ENCODE results near the gene GATA1. TPM values are rescaled to one million over a fixed set of nuclear protein-coding genes. Genes with fewer than 3 reads are reported as not detected.

GATA1 gene
- total RNA-seq, 6 experiments from 2014 or later, result not detected

GRCh38 chrX:48835524-48836329 lies 49.3 kb downstream of the GATA1 start, which contains the start of gene PCSK1N:
Gene PCSK1N, minus strand, starts transcription at chrX:48835610. Its CDS starts 78 bp downstream, at chrX:48835532.
- H3K27ac Mint-ChIP-seq, result no peak within 1 kb of the TSS

GRCh38 chrX:48839686-48840085 lies 53.3 kb downstream of the GATA1 start:
- TF ChIP-seq CTCF (IDR thresholded peaks at IDR 0.05), result no peak
- DNase-seq, result no peak
- no peaks in the 10 kb centered on the region for H3K36me3 Mint-ChIP-seq (ENCODE audit: low read depth)
- no peak overlapping the region for H3K4me3 Mint-ChIP-seq
- H3K9me3 Mint-ChIP-seq, result no peaks in the 10 kb centered on the region
- H3K27me3 Mint-ChIP-seq (ENCODE audit: insufficient read depth), result peaks cover 8% of the 10 kb centered on the region; the same call in 1 of the 2 replicates
- no peaks in the 10 kb centered on the region; the same call in 1 of the 2 replicates for H3K4me1 Mint-ChIP-seq (ENCODE audit: low read depth)
- no peak overlapping the region for H3K27ac Mint-ChIP-seq

More at GRCh38 chrX:48835524-48836329, 49.3 kb downstream of the GATA1 start, which contains the start of gene PCSK1N:
- Mint-ChIP-seq H3K4me1 (ENCODE audit: low read depth) (no peaks in the 10 kb centered on the region; the same call in 1 of the 2 replicates), H3K27me3 (ENCODE audit: insufficient read depth) (peaks cover 31% of the 10 kb centered on the region), H3K9me3 (no peaks in the 10 kb centered on the region), H3K4me3 (no peak within 1 kb of the TSS; the same call in 1 of the 2 replicates), H3K36me3 (ENCODE audit: low read depth) (no peaks in the 10 kb centered on the region)
- no peak for DNase-seq
- TF ChIP-seq CTCF (IDR thresholded peaks at IDR 0.05), result no peak

Other genes starting within 250 kb of the GATA1 start
- gene TBC1D25, start 246.9 kb upstream of the GATA1 start, total RNA-seq (2021; fragmentation: NEBNext Ultra II Directional; extraction: Animal tissue kit (Norgen Biotek cat#: 25700)), result 10 to 100 TPM; 13.0 to 15.3 (median 13.8) TPM
- gene RBM3, start 212.1 kb upstream of the GATA1 start, total RNA-seq (2021; fragmentation: NEBNext Ultra II Directional; extraction: Animal tissue kit (Norgen Biotek cat#: 25700)), result 100 to 1,000 TPM; 151 to 471 (median 406) TPM
- gene WDR13, start 189.1 kb upstream of the GATA1 start, total RNA-seq (2021; fragmentation: NEBNext Ultra II Directional; extraction: Animal tissue kit (Norgen Biotek cat#: 25700)), result 10 to 100 TPM; 64.3 to 87.2 (median 71.8) TPM
- gene WAS, start 102.8 kb upstream of the GATA1 start, total RNA-seq (2021; fragmentation: NEBNext Ultra II Directional; extraction: Animal tissue kit (Norgen Biotek cat#: 25700)), result under 1 TPM in 1 of 6 experiments, not detected in 5; 0.69 TPM
- 10 to 100 TPM in 4 of 6 experiments, 1 to 10 TPM in 2; 6.9 to 12.0 (median 11.4) TPM for gene SUV39H1, start 89.9 kb upstream of the GATA1 start, total RNA-seq (2021; fragmentation: NEBNext Ultra II Directional; extraction: Animal tissue kit (Norgen Biotek cat#: 25700))
- gene GLOD5, start 24.8 kb upstream of the GATA1 start, total RNA-seq (2021; fragmentation: NEBNext Ultra II Directional; extraction: Animal tissue kit (Norgen Biotek cat#: 25700)), result not detected
- 10 to 100 TPM; 22.4 to 30.8 (median 27.1) TPM for gene HDAC6, start 15.5 kb downstream of the GATA1 start, total RNA-seq (2021; fragmentation: NEBNext Ultra II Directional; extraction: Animal tissue kit (Norgen Biotek cat#: 25700))
- gene ERAS, start 39.9 kb downstream of the GATA1 start, total RNA-seq (2021; fragmentation: NEBNext Ultra II Directional; extraction: Animal tissue kit (Norgen Biotek cat#: 25700)), result not detected
- not detected for gene PCSK1N, start 49.0 kb downstream of the GATA1 start, total RNA-seq (2021; fragmentation: NEBNext Ultra II Directional; extraction: Animal tissue kit (Norgen Biotek cat#: 25700))
- 10 to 100 TPM; 53.0 to 65.2 (median 61.6) TPM for gene TIMM17B, start 111.2 kb downstream of the GATA1 start, total RNA-seq (2021; fragmentation: NEBNext Ultra II Directional; extraction: Animal tissue kit (Norgen Biotek cat#: 25700))
- gene PQBP1, start 111.3 kb downstream of the GATA1 start, total RNA-seq (2021; fragmentation: NEBNext Ultra II Directional; extraction: Animal tissue kit (Norgen Biotek cat#: 25700)), result 10 to 100 TPM; 66.3 to 82.1 (median 71.1) TPM
- 10 to 100 TPM; 45.0 to 53.7 (median 47.0) TPM for gene SLC35A2, start 125.1 kb downstream of the GATA1 start, total RNA-seq (2021; fragmentation: NEBNext Ultra II Directional; extraction: Animal tissue kit (Norgen Biotek cat#: 25700))
- 1 to 10 TPM; 5.8 to 7.5 (median 6.5) TPM for gene PIM2, start 132.4 kb downstream of the GATA1 start, total RNA-seq (2021; fragmentation: NEBNext Ultra II Directional; extraction: Animal tissue kit (Norgen Biotek cat#: 25700))
- 10 to 100 TPM; 47.6 to 55.0 (median 52.7) TPM for gene OTUD5, start 171.0 kb downstream of the GATA1 start, total RNA-seq (2021; fragmentation: NEBNext Ultra II Directional; extraction: Animal tissue kit (Norgen Biotek cat#: 25700))
- 1 to 10 TPM; 3.0 to 6.2 (median 5.4) TPM for gene KCND1, start 185.3 kb downstream of the GATA1 start, total RNA-seq (2021; fragmentation: NEBNext Ultra II Directional; extraction: Animal tissue kit (Norgen Biotek cat#: 25700))
- 10 to 100 TPM; 23.2 to 32.1 (median 27.5) TPM for gene GRIPAP1, start 215.7 kb downstream of the GATA1 start, total RNA-seq (2021; fragmentation: NEBNext Ultra II Directional; extraction: Animal tissue kit (Norgen Biotek cat#: 25700))